ENCODE results near the gene ZFTA. TPM values are rescaled to one million over a fixed set of nuclear protein-coding genes. Genes with fewer than 3 reads are reported as not detected.

Gene ZFTA
- total RNA-seq, 1 experiment from 2014 or later: 44.7 TPM

DNA sequence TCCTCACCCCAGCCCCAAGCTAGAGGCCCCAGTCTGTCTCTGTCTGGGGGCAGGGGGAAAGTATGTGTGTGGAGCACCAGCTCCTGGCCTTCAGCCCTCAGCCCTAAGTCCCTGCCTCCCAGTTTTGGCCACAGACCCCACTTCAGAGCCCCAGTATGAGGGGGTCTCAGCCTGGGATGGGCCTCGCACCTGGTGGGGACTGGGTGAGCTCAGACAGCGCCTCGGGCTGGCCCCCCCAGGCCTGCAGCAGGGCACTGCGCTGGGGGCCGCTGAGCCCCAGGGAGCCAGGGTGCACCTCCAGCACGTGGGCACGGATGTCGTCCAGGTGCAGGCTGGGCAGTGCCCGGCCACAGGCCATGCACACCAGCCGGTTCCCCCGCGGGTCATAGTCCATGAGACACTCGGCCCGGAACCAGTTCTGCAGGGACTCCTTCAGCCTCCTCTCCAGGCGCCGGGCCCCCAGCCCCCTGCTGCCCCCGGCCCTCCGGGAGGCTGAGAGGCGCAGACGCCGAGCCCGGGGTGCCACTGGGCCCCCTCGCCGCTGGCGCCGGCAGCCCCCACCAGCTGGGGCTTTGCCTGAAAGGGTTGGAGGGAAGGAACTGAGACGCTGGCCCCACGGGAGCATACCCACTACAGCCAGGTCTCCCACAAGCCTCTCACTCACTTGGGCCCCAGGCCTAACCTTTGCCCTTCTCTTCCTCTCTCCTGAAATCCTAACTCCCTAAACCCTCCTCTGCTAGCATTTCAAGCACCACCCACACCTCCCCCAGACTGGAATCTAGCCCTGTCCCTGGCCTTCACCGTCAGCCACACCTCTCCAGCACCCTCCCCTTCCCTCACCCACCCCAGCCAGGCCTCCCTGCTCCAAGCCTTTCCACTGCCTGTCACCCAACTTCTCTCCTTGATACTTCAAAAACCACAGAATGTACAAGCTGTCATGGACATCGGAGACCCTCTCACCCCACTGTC is 3.6 kb downstream of the ZFTA start:
- H3K27me3 Mint-ChIP-seq (ENCODE audit: low read depth): peaks cover 3% of the 10 kb centered on the region
- DNase-seq (ENCODE audit: low spot score): peak; percentile 47
- H3K9me3 Mint-ChIP-seq: no peaks in the 10 kb centered on the region
- H3K4me1 Mint-ChIP-seq: peaks cover 41% of the 10 kb centered on the region
- H3K36me3 Mint-ChIP-seq: peaks cover 4% of the 10 kb centered on the region
- peak overlapping the region; percentile 53 for H3K4me3 Mint-ChIP-seq
- peak; percentile 1; the same call in 1 of the 2 replicates for ATAC-seq
- peak overlapping the region; percentile 77 for H3K27ac Mint-ChIP-seq
- ChIA-PET CTCF (interaction anchor here (0.5 to 1.4 kb wide), 7 partner anchors 65 to 214 kb away, joined by 3 to 4 read pairs (median 3); partner anchors contain the start of genes MARK2 and RCOR2), POLR2A (interaction anchor here (0.7 to 1.5 kb wide), 2 partner anchors 80 to 83 kb away, joined by 5 to 6 read pairs; no protein-coding TSS in a partner anchor)
- TF ChIP-seq, protein P1, sequence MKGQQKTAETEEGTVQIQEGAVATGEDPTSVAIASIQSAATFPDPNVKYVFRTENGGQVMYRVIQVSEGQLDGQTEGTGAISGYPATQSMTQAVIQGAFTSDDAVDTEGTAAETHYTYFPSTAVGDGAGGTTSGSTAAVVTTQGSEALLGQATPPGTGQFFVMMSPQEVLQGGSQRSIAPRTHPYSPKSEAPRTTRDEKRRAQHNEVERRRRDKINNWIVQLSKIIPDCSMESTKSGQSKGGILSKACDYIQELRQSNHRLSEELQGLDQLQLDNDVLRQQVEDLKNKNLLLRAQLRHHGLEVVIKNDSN (CRISPR knock-in tag; IDR thresholded peaks at IDR 0.05): no peak
- TF ChIP-seq GTF2I (CRISPR knock-in tag; conservative IDR thresholded peaks at IDR 0.05): no peak
- TF ChIP-seq, protein P2, sequence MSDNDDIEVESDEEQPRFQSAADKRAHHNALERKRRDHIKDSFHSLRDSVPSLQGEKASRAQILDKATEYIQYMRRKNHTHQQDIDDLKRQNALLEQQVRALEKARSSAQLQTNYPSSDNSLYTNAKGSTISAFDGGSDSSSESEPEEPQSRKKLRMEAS (CRISPR knock-in tag; IDR thresholded peaks at IDR 0.05): no peak

DNA sequence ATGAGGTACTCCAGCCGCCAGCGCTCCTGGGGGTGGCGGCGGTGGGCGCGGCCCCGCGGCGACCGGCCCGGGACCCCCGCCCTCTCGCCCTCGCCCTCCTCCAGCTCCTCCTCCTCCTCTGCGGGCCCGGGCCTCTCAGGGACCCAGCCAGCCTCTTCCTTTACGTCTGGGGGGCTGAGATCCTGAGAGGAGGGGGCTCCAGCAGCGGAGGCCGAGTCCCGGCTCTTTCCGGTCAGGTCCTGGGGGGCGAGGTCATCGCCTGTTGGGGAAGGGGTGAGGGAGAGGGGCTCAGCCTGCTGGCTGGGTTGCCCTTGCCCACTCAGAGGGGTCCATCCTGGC is 4.3 kb downstream of the ZFTA start:
- peaks cover 45% of the 10 kb centered on the region for H3K4me1 Mint-ChIP-seq
- H3K9me3 Mint-ChIP-seq: no peaks in the 10 kb centered on the region
- peaks cover 9% of the 10 kb centered on the region for H3K36me3 Mint-ChIP-seq
- no peak overlapping the region for H3K27ac Mint-ChIP-seq
- peak overlapping the region; percentile 53 for H3K4me3 Mint-ChIP-seq
- POLR2A ChIA-PET: interaction anchor here (0.5 to 1.5 kb wide), 3 partner anchors 82 to 1096 kb away, joined by 3 to 6 read pairs (median 3); partner anchors contain the start of gene RCOR2
- DNase-seq (ENCODE audit: low spot score): no peak
- CTCF ChIA-PET: interaction anchor here (0.7 to 1.2 kb wide), 4 partner anchors 66 to 170 kb away, joined by 3 to 4 read pairs (median 4); partner anchors contain the start of gene RCOR2
- peak; percentile 1 for ATAC-seq
- TF ChIP-seq RELA (CRISPR knock-in tag; IDR thresholded peaks at IDR 0.05; ENCODE audit: borderline replicate concordance) (no peak), CREM (CRISPR knock-in tag; IDR thresholded peaks at IDR 0.05) (no peak), ZNF396 (CRISPR knock-in tag; IDR thresholded peaks at IDR 0.05; ENCODE audit: borderline replicate concordance) (no peak), NFATC4 (CRISPR knock-in tag; IDR thresholded peaks at IDR 0.05) (0 out of 2 replicates have a peak, but pooled peaks have one; percentile 53), ZNF263 (CRISPR knock-in tag; IDR thresholded peaks at IDR 0.05; ENCODE audit: low read depth) (peak; percentile 90; the same call in 1 of the 2 replicates), ZNF423 (CRISPR knock-in tag; IDR thresholded peaks at IDR 0.05) (peak; percentile 72), ZNF416 (CRISPR knock-in tag; IDR thresholded peaks at IDR 0.05) (0 out of 2 replicates have a peak, but pooled peaks have one; percentile 73)
- TF ChIP-seq, protein P3, sequence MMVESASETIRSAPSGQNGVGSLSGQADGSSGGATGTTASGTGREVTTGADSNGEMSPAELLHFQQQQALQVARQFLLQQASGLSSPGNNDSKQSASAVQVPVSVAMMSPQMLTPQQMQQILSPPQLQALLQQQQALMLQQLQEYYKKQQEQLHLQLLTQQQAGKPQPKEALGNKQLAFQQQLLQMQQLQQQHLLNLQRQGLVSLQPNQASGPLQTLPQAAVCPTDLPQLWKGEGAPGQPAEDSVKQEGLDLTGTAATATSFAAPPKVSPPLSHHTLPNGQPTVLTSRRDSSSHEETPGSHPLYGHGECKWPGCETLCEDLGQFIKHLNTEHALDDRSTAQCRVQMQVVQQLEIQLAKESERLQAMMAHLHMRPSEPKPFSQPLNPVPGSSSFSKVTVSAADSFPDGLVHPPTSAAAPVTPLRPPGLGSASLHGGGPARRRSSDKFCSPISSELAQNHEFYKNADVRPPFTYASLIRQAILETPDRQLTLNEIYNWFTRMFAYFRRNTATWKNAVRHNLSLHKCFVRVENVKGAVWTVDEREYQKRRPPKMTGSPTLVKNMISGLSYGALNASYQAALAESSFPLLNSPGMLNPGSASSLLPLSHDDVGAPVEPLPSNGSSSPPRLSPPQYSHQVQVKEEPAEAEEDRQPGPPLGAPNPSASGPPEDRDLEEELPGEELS (CRISPR knock-in tag; IDR thresholded peaks at IDR 0.05): peak; percentile 28; the same call in 1 of the 2 replicates
- H3K27me3 Mint-ChIP-seq (ENCODE audit: low read depth): no peaks in the 10 kb centered on the region

DNA sequence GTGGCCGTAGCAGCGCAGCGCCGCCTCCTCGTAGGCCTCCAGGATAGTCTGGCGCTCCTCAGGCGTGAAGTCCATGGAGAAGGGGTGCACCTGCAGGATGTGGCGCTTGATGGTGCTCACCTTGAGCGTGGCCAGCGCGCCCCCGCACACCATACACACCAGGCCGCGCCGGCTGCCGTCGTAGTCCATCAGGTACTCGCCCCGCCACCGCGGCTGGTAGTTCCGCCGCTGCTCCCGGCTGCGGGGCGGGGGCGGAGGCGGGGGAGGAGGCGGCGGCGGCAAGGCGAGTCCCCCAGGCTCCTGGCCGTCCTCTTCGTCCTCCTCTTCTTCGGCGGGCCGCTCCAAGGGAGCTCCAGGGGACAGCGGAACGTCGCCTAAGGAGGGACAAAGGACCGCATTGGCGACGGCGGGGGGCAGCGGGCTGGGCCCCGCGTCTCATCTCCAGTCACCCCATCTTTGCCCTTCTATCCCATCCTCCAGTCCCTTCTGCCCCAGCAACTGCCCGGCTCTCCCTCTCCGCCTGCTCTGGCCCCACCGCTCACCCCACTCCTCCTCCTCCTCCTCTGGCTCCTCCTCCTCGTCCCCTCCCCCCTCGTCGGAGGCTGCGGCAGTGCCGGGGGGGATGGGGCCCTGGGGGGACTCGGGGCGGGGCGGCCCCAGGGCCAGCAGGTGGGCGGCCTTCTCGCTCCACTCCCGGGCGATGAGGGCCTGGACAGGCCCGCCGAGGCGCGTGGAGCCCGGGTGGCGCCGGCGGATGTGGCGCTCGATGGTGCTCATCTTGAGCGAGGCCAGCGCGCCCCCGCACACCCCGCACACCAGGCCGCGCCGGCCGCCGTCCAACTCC is 4.9 kb downstream of the ZFTA start:
- DNase-seq (ENCODE audit: low spot score) (peak; percentile 83), ATAC-seq (peak; percentile 23)
- Mint-ChIP-seq H3K4me1 (peaks cover 49% of the 10 kb centered on the region), H3K36me3 (peaks cover 12% of the 10 kb centered on the region), H3K27ac (no peak overlapping the region), H3K9me3 (no peaks in the 10 kb centered on the region), H3K4me3 (peak overlapping the region; percentile 86), H3K27me3 (ENCODE audit: low read depth) (no peaks in the 10 kb centered on the region)
- CTCF ChIA-PET: interaction anchor here (0.7 to 1.2 kb wide), 4 partner anchors 67 to 171 kb away, joined by 3 to 4 read pairs (median 4); partner anchors contain the start of gene RCOR2
- POLR2A ChIA-PET: interaction anchor here (0.5 to 1.5 kb wide), 3 partner anchors 82 to 1095 kb away, joined by 3 to 6 read pairs (median 3); partner anchors contain the start of gene RCOR2
- no peak for TF ChIP-seq RORB (CRISPR knock-in tag; IDR thresholded peaks at IDR 0.05)
- TF ChIP-seq, protein P4, sequence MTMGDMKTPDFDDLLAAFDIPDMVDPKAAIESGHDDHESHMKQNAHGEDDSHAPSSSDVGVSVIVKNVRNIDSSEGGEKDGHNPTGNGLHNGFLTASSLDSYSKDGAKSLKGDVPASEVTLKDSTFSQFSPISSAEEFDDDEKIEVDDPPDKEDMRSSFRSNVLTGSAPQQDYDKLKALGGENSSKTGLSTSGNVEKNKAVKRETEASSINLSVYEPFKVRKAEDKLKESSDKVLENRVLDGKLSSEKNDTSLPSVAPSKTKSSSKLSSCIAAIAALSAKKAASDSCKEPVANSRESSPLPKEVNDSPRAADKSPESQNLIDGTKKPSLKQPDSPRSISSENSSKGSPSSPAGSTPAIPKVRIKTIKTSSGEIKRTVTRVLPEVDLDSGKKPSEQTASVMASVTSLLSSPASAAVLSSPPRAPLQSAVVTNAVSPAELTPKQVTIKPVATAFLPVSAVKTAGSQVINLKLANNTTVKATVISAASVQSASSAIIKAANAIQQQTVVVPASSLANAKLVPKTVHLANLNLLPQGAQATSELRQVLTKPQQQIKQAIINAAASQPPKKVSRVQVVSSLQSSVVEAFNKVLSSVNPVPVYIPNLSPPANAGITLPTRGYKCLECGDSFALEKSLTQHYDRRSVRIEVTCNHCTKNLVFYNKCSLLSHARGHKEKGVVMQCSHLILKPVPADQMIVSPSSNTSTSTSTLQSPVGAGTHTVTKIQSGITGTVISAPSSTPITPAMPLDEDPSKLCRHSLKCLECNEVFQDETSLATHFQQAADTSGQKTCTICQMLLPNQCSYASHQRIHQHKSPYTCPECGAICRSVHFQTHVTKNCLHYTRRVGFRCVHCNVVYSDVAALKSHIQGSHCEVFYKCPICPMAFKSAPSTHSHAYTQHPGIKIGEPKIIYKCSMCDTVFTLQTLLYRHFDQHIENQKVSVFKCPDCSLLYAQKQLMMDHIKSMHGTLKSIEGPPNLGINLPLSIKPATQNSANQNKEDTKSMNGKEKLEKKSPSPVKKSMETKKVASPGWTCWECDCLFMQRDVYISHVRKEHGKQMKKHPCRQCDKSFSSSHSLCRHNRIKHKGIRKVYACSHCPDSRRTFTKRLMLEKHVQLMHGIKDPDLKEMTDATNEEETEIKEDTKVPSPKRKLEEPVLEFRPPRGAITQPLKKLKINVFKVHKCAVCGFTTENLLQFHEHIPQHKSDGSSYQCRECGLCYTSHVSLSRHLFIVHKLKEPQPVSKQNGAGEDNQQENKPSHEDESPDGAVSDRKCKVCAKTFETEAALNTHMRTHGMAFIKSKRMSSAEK (CRISPR knock-in tag; IDR thresholded peaks at IDR 0.05; ENCODE audit: borderline replicate concordance): no peak; the same call in 1 of the 2 replicates
- TF ChIP-seq, protein P5, sequence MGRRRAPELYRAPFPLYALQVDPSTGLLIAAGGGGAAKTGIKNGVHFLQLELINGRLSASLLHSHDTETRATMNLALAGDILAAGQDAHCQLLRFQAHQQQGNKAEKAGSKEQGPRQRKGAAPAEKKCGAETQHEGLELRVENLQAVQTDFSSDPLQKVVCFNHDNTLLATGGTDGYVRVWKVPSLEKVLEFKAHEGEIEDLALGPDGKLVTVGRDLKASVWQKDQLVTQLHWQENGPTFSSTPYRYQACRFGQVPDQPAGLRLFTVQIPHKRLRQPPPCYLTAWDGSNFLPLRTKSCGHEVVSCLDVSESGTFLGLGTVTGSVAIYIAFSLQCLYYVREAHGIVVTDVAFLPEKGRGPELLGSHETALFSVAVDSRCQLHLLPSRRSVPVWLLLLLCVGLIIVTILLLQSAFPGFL (CRISPR knock-in tag; IDR thresholded peaks at IDR 0.05; ENCODE audit: borderline replicate concordance): no peak; the same call in 1 of the 2 replicates
